HL-60 (cell line): ENCODE measurements around the gene SF3A2.

ENCODE experiments used
- DNase-seq, 2 experiments: peaks; one replicate each; pipeline ENCODE4 v3.0.0-alpha.2; 2010 to 2020; ENCODE audit warnings: low read depth in 1 of 2, low spot score in 1 of 2
- H3K27ac ChIP-seq: fragments of 250-450 bp; sonication (Bioruptor Pico); replicated peaks from 2 replicates; pipeline ENCODE4 v1.5.1; 2020; ENCODE audit warnings: mild to moderate bottlenecking, moderate library complexity
- H3K27me3 ChIP-seq: fragments of 250-450 bp; sonication (Bioruptor Pico); 2 replicates; pipeline ENCODE4 v1.5.1; 2021; ENCODE audit warnings: mild to moderate bottlenecking, moderate library complexity; ENCODE audit not compliant: insufficient read depth, poor library complexity, severe bottlenecking
- H3K4me3 ChIP-seq: replicated peaks from 2 replicates; pipeline ENCODE4 v1.5.1; 2011; ENCODE audit warnings: mild to moderate bottlenecking, control low read depth, low read length; ENCODE audit not compliant: insufficient read depth
- GABPA ChIP-seq: IDR thresholded peaks from 2 replicates; pipeline ENCODE4 v1.6.1; 2012; ENCODE audit warnings: low read depth
- POLR2AphosphoS5 ChIP-seq: IDR thresholded peaks from 2 replicates; pipeline ENCODE4 v1.6.1; 2012; ENCODE audit warnings: low read depth
- REST ChIP-seq: IDR thresholded peaks from 2 replicates; pipeline ENCODE4 v1.6.1; 2012; ENCODE audit warnings: low read depth; ENCODE audit not compliant: insufficient replicate concordance
- SPI1 ChIP-seq: IDR thresholded peaks from 2 replicates; pipeline ENCODE4 v1.6.1; 2012; ENCODE audit warnings: low read depth, mild to moderate bottlenecking, borderline replicate concordance
- TF ChIP-seq, protein P1 (sequence below): IDR thresholded peaks from one replicate; pipeline ENCODE4 v1.5.1; 2011; ENCODE audit warnings: low read length, control low read depth, inconsistent platforms; ENCODE audit not compliant: insufficient read depth

The SF3A2 gene

DNA sequence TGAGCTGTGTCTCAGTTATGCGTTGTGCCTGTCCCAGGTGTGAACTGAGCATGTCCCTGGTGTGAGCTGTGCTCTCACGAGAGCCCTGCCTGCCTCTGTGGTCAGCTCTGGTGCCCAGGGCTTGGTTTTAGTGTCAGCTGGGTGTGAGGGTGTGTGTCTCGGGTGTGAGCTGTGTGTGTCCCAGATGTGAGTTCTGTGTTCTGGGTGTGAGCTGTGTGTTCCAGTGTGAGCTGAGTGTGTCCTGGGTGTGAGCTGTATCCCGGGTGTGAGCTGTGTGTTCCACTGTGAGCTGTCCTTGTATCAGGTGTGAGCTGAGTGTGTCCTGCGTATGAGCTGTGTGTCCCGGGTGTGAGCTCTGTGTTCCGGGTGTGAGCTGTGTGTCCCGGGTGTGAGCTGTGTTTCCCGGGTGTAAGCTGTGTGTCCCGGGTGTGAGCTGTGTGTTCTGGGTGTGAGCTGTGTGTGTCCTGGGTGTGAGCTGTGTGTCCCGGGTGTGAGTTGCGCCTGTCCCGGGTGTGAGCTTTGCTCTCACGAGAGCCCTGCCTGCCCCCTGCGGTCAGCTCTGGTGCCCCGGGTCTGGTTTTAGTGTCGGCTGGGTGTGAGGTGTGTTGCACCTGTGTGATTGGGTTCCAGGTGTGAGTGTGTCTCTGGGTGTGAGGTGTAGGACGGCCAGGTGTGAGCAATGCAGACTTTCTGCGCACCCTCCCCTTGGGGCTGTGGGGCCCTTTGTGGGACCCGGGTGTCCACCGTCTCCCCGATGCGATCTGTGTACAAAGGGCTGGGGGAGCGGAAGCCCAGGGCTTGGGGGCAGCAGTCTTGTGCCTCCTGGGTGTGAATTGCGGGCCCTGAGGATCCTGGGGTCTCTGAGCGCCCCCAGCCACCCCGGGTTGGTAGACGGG, 52.4 kb downstream of the SF3A2 start:
- Histone ChIP-seq H3K27me3 (no peaks in the 10 kb centered on the region), H3K4me3 (peak overlapping the region; percentile 20), H3K27ac (peak overlapping the region; percentile 100)
- TF ChIP-seq SPI1 (no peak), POLR2AphosphoS5 (no peak), GABPA (no peak), REST (no peak)
- TF ChIP-seq, protein P1, sequence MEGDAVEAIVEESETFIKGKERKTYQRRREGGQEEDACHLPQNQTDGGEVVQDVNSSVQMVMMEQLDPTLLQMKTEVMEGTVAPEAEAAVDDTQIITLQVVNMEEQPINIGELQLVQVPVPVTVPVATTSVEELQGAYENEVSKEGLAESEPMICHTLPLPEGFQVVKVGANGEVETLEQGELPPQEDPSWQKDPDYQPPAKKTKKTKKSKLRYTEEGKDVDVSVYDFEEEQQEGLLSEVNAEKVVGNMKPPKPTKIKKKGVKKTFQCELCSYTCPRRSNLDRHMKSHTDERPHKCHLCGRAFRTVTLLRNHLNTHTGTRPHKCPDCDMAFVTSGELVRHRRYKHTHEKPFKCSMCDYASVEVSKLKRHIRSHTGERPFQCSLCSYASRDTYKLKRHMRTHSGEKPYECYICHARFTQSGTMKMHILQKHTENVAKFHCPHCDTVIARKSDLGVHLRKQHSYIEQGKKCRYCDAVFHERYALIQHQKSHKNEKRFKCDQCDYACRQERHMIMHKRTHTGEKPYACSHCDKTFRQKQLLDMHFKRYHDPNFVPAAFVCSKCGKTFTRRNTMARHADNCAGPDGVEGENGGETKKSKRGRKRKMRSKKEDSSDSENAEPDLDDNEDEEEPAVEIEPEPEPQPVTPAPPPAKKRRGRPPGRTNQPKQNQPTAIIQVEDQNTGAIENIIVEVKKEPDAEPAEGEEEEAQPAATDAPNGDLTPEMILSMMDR, result no peak
- peak; percentile 54 to 72 for DNase-seq

DNA sequence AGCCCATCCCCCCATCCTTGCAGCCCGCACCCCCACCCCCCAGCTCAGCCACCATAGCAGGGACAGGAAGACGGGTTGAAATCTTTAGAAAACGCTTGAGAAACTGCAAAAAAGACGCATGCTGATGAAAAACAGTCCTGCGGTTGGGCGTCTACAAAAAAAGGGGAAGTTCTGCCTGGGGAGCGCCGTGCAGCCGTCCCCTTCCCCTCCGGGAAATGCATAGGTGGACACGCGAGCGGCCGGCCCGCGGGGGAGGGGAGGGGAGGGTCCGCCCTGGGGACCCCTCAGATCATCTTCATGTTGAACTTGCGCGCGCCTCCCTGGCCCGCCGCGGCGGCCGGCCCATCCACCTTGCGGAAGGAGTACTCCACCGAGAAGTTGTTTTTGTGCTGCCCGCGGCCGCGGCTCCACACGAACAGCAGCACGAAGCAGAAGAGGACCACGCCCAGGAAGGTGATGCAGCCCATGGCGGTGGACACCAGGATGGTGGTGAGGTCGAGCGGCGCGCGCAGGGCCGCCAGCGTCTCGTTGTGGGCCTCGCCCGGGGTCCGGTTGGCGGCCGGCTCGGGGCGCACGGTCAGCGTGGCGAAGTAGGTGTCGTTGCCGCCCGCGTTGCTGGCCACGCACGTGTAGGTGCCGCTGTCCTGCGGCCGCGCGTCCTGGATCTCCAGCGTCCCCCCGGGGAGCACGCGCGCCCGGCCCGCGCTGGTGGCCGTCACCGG, 53.3 kb downstream of the SF3A2 start:
- TF ChIP-seq POLR2AphosphoS5, result peak; percentile 84
- TF ChIP-seq REST, result peak; percentile 40
- TF ChIP-seq, protein P1, result no peak
- TF ChIP-seq SPI1, result peak; percentile 81; the same call in 1 of the 2 replicates
- 0 out of 2 replicates have a peak, but pooled peaks have one; percentile 38 for TF ChIP-seq GABPA
- DNase-seq, result peak; percentile 88 to 95
- Histone ChIP-seq H3K27me3 (no peaks in the 10 kb centered on the region), H3K4me3 (peak overlapping the region; percentile 92), H3K27ac (peak overlapping the region; percentile 100)

GRCh38 chr19:2290441-2291184, 54.0 kb downstream of the SF3A2 start:
- Histone ChIP-seq H3K27ac (peak overlapping the region; percentile 100), H3K27me3 (no peaks in the 10 kb centered on the region), H3K4me3 (peak overlapping the region; percentile 92)
- DNase-seq, result no peak
- no peak for TF ChIP-seq SPI1
- TF ChIP-seq POLR2AphosphoS5, result no peak
- no peak for TF ChIP-seq REST
- TF ChIP-seq, protein P1, result no peak
- no peak for TF ChIP-seq GABPA
